CD4-positive, alpha-beta T cell treated with Interleukin-1 beta for 1 hour (primary cell): ENCODE data around the gene PHF21A.

Experiments
- DNase-seq, 2 donors: peaks; one replicate each; pipeline ENCODE4 v3.0.0-alpha.2; 2020 to 2022

The PHF21A gene

GRCh38 chr11:46075168-46075567, 46.1 kb downstream of the PHF21A start:
- DNase-seq, result no peak

- no peak for DNase-seq
These were observed 47.6 kb downstream of the PHF21A start for GRCh38 chr11:46073632-46074031.

- no peak for DNase-seq
These were observed 48.9 kb downstream of the PHF21A start for GRCh38 chr11:46072172-46072964.

- no peak for DNase-seq
These were observed 50.2 kb downstream of the PHF21A start for GRCh38 chr11:46071091-46071490.

GRCh38 chr11:46069595-46069994, 51.7 kb downstream of the PHF21A start:
- DNase-seq, result no peak

GRCh38 chr11:46066335-46066734, 54.9 kb downstream of the PHF21A start:
- DNase-seq, result no peak

- DNase-seq, result no peak
These were observed 55.6 kb downstream of the PHF21A start for GRCh38 chr11:46065681-46066080.

- no peak for DNase-seq
These were observed 57.0 kb downstream of the PHF21A start for GRCh38 chr11:46064221-46064620.

GRCh38 chr11:46063138-46063537, 58.1 kb downstream of the PHF21A start:
- DNase-seq, result no peak

- DNase-seq, result no peak
These were observed 61.2 kb downstream of the PHF21A start for GRCh38 chr11:46060013-46060412.

- DNase-seq, result no peak
These were observed 63.8 kb downstream of the PHF21A start for GRCh38 chr11:46057489-46057888.

GRCh38 chr11:46055371-46055770, 65.9 kb downstream of the PHF21A start:
- DNase-seq, result no peak

GRCh38 chr11:46051102-46051501, 70.2 kb downstream of the PHF21A start:
- no peak for DNase-seq

GRCh38 chr11:46050662-46051061, 70.6 kb downstream of the PHF21A start:
- DNase-seq, result no peak

- no peak for DNase-seq
These were observed 71.2 kb downstream of the PHF21A start for GRCh38 chr11:46050003-46050461.

GRCh38 chr11:46049325-46049897, 71.8 kb downstream of the PHF21A start:
- DNase-seq, result no peak

- DNase-seq, result no peak
These were observed 73.1 kb downstream of the PHF21A start for GRCh38 chr11:46048198-46048597.

- no peak for DNase-seq
These were observed 73.7 kb downstream of the PHF21A start for GRCh38 chr11:46047520-46047919.

GRCh38 chr11:46045811-46046210, 75.4 kb downstream of the PHF21A start:
- DNase-seq, result no peak

GRCh38 chr11:46044601-46045000, 76.7 kb downstream of the PHF21A start:
- DNase-seq, result no peak

- no peak for DNase-seq
These were observed 81.3 kb downstream of the PHF21A start for GRCh38 chr11:46039990-46040389.

GRCh38 chr11:46038529-46038928, 82.7 kb downstream of the PHF21A start:
- DNase-seq, result no peak

GRCh38 chr11:46036969-46037368, 84.3 kb downstream of the PHF21A start:
- no peak for DNase-seq

- DNase-seq, result no peak
These were observed 85.2 kb downstream of the PHF21A start for GRCh38 chr11:46036009-46036408.

- no peak for DNase-seq
These were observed 87.2 kb downstream of the PHF21A start for GRCh38 chr11:46034041-46034440.
